ENCODE data around the gene TEX9.

Gene TEX9

DNA sequence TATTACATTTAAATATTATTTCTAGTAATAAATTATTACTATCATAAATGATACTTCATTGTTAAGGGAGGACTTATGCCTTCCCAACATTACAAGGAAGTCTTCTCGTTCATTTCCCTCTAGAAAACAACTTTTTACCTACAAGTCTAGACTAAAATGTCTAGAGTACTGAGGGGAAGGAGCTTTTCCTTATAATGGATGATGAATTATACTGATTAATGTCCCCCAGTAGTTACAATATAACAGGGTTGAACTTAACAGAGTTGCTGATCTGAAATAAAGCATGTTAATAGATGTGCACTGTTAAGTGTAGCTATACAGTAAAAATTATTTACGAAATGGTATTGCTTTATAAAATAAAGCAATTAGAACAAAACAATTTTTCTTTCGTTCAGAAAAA, 102.4 kb downstream of the TEX9 start:
- no peak overlapping the region for H3K4me2 ChIP-seq (ENCODE audit: low read length, poor library complexity, severe bottlenecking)
- 74% methylated on average over 2 of the region's 3 CpGs for WGBS
- no peaks in the 10 kb centered on the region for H3K9me3 ChIP-seq (ENCODE audit: control insufficient read depth, low read length)
- no peak overlapping the region for H4K91ac ChIP-seq (ENCODE audit: low read length)
- no peak overlapping the region for H2BK120ac ChIP-seq (ENCODE audit: low read depth, low read length)
- H3K27me3 ChIP-seq (ENCODE audit: control insufficient read depth in 1 of 2, insufficient read depth in 1 of 2, low read length in 2 of 2), result no peaks in the 10 kb centered on the region
- H2AK5ac ChIP-seq (ENCODE audit: low read length, severe bottlenecking), result no peak overlapping the region
- H4K8ac ChIP-seq (ENCODE audit: low read length), result no peak overlapping the region
- DNase-seq, result no peak
- H3K4ac ChIP-seq (ENCODE audit: low read depth in 1 of 2, low read length in 2 of 2), result no peak overlapping the region
- H3K18ac ChIP-seq (ENCODE audit: low read depth in 1 of 2, low read length in 2 of 2), result no peak overlapping the region
- no peak overlapping the region for H2AFZ ChIP-seq (ENCODE audit: low read depth, low read length)
- H2BK12ac ChIP-seq (ENCODE audit: low read length in 2 of 2), result no peak overlapping the region
- no peak overlapping the region for H3K14ac ChIP-seq (ENCODE audit: low read length in 2 of 2)
- no peak overlapping the region for H3K9ac ChIP-seq (ENCODE audit: low read length)
- no peak overlapping the region for H2BK5ac ChIP-seq (ENCODE audit: low read depth, low read length, poor library complexity, severe bottlenecking)
- H3K36me3 ChIP-seq (ENCODE audit: control insufficient read depth in 1 of 2, insufficient read depth in 2 of 2, low read depth in 1 of 2, low read length in 2 of 2), result no peaks in the 10 kb centered on the region
- H3K23ac ChIP-seq (ENCODE audit: low read length in 2 of 2), result no peak overlapping the region
- peaks cover 5% of the 10 kb centered on the region for H3K4me1 ChIP-seq (ENCODE audit: control insufficient read depth, insufficient read depth, low read depth, low read length)
- no peaks in the 10 kb centered on the region for H3K79me1 ChIP-seq (replicated peaks; ENCODE audit: low read length, poor library complexity, severe bottlenecking)
- H2BK15ac ChIP-seq (ENCODE audit: low read depth, poor library complexity, severe bottlenecking), result no peak overlapping the region
- no peak overlapping the region for H3K4me3 ChIP-seq (ENCODE audit: insufficient read depth in 1 of 2, low read depth in 1 of 2, low read length in 2 of 2)
- H3K27ac ChIP-seq (ENCODE audit: low read length, poor library complexity, severe bottlenecking), result no peak overlapping the region

GRCh38 chr15:56468401-56468800, 103.2 kb downstream of the TEX9 start:
- Histone ChIP-seq H2BK15ac (ENCODE audit: low read depth, poor library complexity, severe bottlenecking) (no peak overlapping the region), H3K79me1 (replicated peaks; ENCODE audit: low read length, poor library complexity, severe bottlenecking) (no peaks in the 10 kb centered on the region), H3K9ac (ENCODE audit: low read length) (peak overlapping the region; percentile 86), H3K27ac (ENCODE audit: low read length, poor library complexity, severe bottlenecking) (no peak overlapping the region), H3K14ac (ENCODE audit: low read length in 2 of 2) (no peak overlapping the region), H3K36me3 (ENCODE audit: control insufficient read depth in 1 of 2, insufficient read depth in 2 of 2, low read depth in 1 of 2, low read length in 2 of 2) (no peaks in the 10 kb centered on the region), H3K4me2 (ENCODE audit: low read length, poor library complexity, severe bottlenecking) (no peak overlapping the region), H3K23ac (ENCODE audit: low read length in 2 of 2) (no peak overlapping the region), H4K8ac (ENCODE audit: low read length) (no peak overlapping the region), H4K91ac (ENCODE audit: low read length) (no peak overlapping the region), H3K18ac (ENCODE audit: low read depth in 1 of 2, low read length in 2 of 2) (no peak overlapping the region), H3K27me3 (ENCODE audit: control insufficient read depth in 1 of 2, insufficient read depth in 1 of 2, low read length in 2 of 2) (no peaks in the 10 kb centered on the region), H2BK12ac (ENCODE audit: low read length in 2 of 2) (no peak overlapping the region), H3K4me3 (ENCODE audit: insufficient read depth in 1 of 2, low read depth in 1 of 2, low read length in 2 of 2) (peak overlapping the region in 1 of 2 experiments; percentile 77), H2BK5ac (ENCODE audit: low read depth, low read length, poor library complexity, severe bottlenecking) (no peak overlapping the region), H3K9me3 (ENCODE audit: control insufficient read depth, low read length) (no peaks in the 10 kb centered on the region), H2AK5ac (ENCODE audit: low read length, severe bottlenecking) (no peak overlapping the region), H3K4ac (ENCODE audit: low read depth in 1 of 2, low read length in 2 of 2) (no peak overlapping the region), H2AFZ (ENCODE audit: low read depth, low read length) (no peak overlapping the region), H3K4me1 (ENCODE audit: control insufficient read depth, insufficient read depth, low read depth, low read length) (peaks cover 5% of the 10 kb centered on the region), H2BK120ac (ENCODE audit: low read depth, low read length) (no peak overlapping the region)
- no CpG with 5 or more reads among the region's 2 CpGs for WGBS
- peak; percentile 40 for DNase-seq

- Histone ChIP-seq H3K4me1 (ENCODE audit: control insufficient read depth, insufficient read depth, low read depth, low read length) (peaks cover 5% of the 10 kb centered on the region), H3K79me1 (replicated peaks; ENCODE audit: low read length, poor library complexity, severe bottlenecking) (no peaks in the 10 kb centered on the region), H2AFZ (ENCODE audit: low read depth, low read length) (no peak overlapping the region), H4K91ac (ENCODE audit: low read length) (no peak overlapping the region), H2BK120ac (ENCODE audit: low read depth, low read length) (no peak overlapping the region), H3K9me3 (ENCODE audit: control insufficient read depth, low read length) (no peaks in the 10 kb centered on the region), H3K4me2 (ENCODE audit: low read length, poor library complexity, severe bottlenecking) (no peak overlapping the region), H3K4me3 (ENCODE audit: insufficient read depth in 1 of 2, low read depth in 1 of 2, low read length in 2 of 2) (no peak overlapping the region), H2AK5ac (ENCODE audit: low read length, severe bottlenecking) (no peak overlapping the region), H3K18ac (ENCODE audit: low read depth in 1 of 2, low read length in 2 of 2) (no peak overlapping the region), H2BK5ac (ENCODE audit: low read depth, low read length, poor library complexity, severe bottlenecking) (no peak overlapping the region), H4K8ac (ENCODE audit: low read length) (no peak overlapping the region), H3K14ac (ENCODE audit: low read length in 2 of 2) (no peak overlapping the region), H2BK12ac (ENCODE audit: low read length in 2 of 2) (no peak overlapping the region), H3K9ac (ENCODE audit: low read length) (no peak overlapping the region), H2BK15ac (ENCODE audit: low read depth, poor library complexity, severe bottlenecking) (no peak overlapping the region), H3K23ac (ENCODE audit: low read length in 2 of 2) (no peak overlapping the region), H3K36me3 (ENCODE audit: control insufficient read depth in 1 of 2, insufficient read depth in 2 of 2, low read depth in 1 of 2, low read length in 2 of 2) (no peaks in the 10 kb centered on the region), H3K4ac (ENCODE audit: low read depth in 1 of 2, low read length in 2 of 2) (no peak overlapping the region), H3K27ac (ENCODE audit: low read length, poor library complexity, severe bottlenecking) (no peak overlapping the region), H3K27me3 (ENCODE audit: control insufficient read depth in 1 of 2, insufficient read depth in 1 of 2, low read length in 2 of 2) (no peaks in the 10 kb centered on the region)
- no peak for DNase-seq
Measured at GRCh38 chr15:56469483-56469882, 104.3 kb downstream of the TEX9 start.

DNA sequence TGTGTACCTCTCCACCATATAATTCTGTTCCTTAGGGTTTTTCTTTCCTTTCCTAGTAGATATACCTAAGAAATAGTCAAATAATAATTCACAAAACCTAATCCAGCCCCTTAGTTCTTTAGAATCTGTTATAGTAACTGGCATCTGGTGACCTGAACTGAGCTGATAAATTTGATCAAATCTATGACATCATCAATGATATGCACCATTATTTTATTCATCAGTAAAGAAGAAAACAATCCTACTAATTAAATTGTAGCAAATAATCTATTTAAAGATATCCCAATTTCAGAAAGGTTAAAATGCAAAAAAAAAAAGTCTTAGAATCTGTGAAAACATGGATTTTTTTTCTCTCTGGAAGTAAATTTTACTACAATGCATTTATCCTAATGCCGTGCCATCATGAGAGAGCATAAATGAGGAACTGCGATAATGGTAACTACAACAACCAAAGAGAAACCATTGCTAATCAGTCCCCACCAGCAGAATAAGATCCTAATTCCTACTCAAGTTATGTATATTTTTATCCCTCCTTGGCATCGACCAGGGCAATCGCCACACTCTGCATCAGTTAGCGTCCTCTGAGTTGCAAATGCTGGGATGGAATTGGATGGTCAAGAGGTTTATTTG, 106.3 kb downstream of the TEX9 start:
- Histone ChIP-seq H3K27me3 (ENCODE audit: control insufficient read depth in 1 of 2, insufficient read depth in 1 of 2, low read length in 2 of 2) (no peaks in the 10 kb centered on the region), H3K14ac (ENCODE audit: low read length in 2 of 2) (no peak overlapping the region), H4K8ac (ENCODE audit: low read length) (no peak overlapping the region), H3K9me3 (ENCODE audit: control insufficient read depth, low read length) (no peaks in the 10 kb centered on the region), H3K18ac (ENCODE audit: low read depth in 1 of 2, low read length in 2 of 2) (no peak overlapping the region), H2BK15ac (ENCODE audit: low read depth, poor library complexity, severe bottlenecking) (no peak overlapping the region), H3K79me1 (replicated peaks; ENCODE audit: low read length, poor library complexity, severe bottlenecking) (no peaks in the 10 kb centered on the region), H3K27ac (ENCODE audit: low read length, poor library complexity, severe bottlenecking) (no peak overlapping the region), H3K23ac (ENCODE audit: low read length in 2 of 2) (no peak overlapping the region), H3K4ac (ENCODE audit: low read depth in 1 of 2, low read length in 2 of 2) (no peak overlapping the region), H3K4me2 (ENCODE audit: low read length, poor library complexity, severe bottlenecking) (no peak overlapping the region), H3K4me3 (ENCODE audit: insufficient read depth in 1 of 2, low read depth in 1 of 2, low read length in 2 of 2) (no peak overlapping the region), H2AFZ (ENCODE audit: low read depth, low read length) (no peak overlapping the region), H4K91ac (ENCODE audit: low read length) (no peak overlapping the region), H3K9ac (ENCODE audit: low read length) (no peak overlapping the region), H2BK12ac (ENCODE audit: low read length in 2 of 2) (no peak overlapping the region), H2BK120ac (ENCODE audit: low read depth, low read length) (no peak overlapping the region), H2BK5ac (ENCODE audit: low read depth, low read length, poor library complexity, severe bottlenecking) (no peak overlapping the region), H3K36me3 (ENCODE audit: control insufficient read depth in 1 of 2, insufficient read depth in 2 of 2, low read depth in 1 of 2, low read length in 2 of 2) (no peaks in the 10 kb centered on the region), H3K4me1 (ENCODE audit: control insufficient read depth, insufficient read depth, low read depth, low read length) (peaks cover 3% of the 10 kb centered on the region), H2AK5ac (ENCODE audit: low read length, severe bottlenecking) (no peak overlapping the region)
- DNase-seq, result no peak
- 84% methylated on average over 5 of the region's 5 CpGs for WGBS
